WTC11 (cell line): Measurements from ENCODE around the gene NEURL4. TPM values are rescaled to one million over a fixed set of nuclear protein-coding genes. Genes with fewer than 3 reads are reported as not detected.

Source experiments
- AR ChIP-seq: fragments of 250-450 bp; sonication (Bioruptor Pico); IDR thresholded peaks from 2 replicates; pipeline ENCODE4 v1.9.0; 2021; ENCODE audit warnings: mild to moderate bottlenecking
- ATF1 ChIP-seq: sonication (generic); formaldehyde crosslinking; IDR thresholded peaks from 2 replicates; pipeline ENCODE4 v1.8.1; 2023; ENCODE audit warnings: mild to moderate bottlenecking, moderate library complexity, missing genetic modification reagents
- CBFB ChIP-seq: sonication (generic); formaldehyde crosslinking; IDR thresholded peaks from 2 replicates; pipeline ENCODE4 v1.8.1; 2022; ENCODE audit warnings: mild to moderate bottlenecking, low read depth, missing genetic modification reagents
- EMX1 ChIP-seq: fragments of 250-450 bp; sonication (Bioruptor Pico); IDR thresholded peaks from 2 replicates; pipeline ENCODE4 v1.8.0; 2021; ENCODE audit warnings: mild to moderate bottlenecking
- ESRRA ChIP-seq: sonication (generic); formaldehyde crosslinking; IDR thresholded peaks from 2 replicates; pipeline ENCODE4 v1.8.1; 2022; ENCODE audit warnings: mild to moderate bottlenecking, missing genetic modification reagents, borderline replicate concordance
- ETV6 ChIP-seq: sonication (generic); formaldehyde crosslinking; IDR thresholded peaks from 2 replicates; pipeline ENCODE4 v1.8.1; 2022; ENCODE audit warnings: mild to moderate bottlenecking, missing genetic modification reagents
- FOXP1 ChIP-seq: sonication (generic); formaldehyde crosslinking; IDR thresholded peaks from 2 replicates; pipeline ENCODE4 v1.8.0; 2022; ENCODE audit warnings: missing genetic modification reagents, mild to moderate bottlenecking, moderate library complexity, borderline replicate concordance
- GRHL2 ChIP-seq: fragments of 250-450 bp; sonication (Bioruptor Pico); IDR thresholded peaks from 2 replicates; pipeline ENCODE4 v1.8.0; 2022; ENCODE audit warnings: mild to moderate bottlenecking, moderate library complexity; ENCODE audit not compliant: insufficient replicate concordance, severe bottlenecking
- GTF2I ChIP-seq: fragments of 250-450 bp; sonication (Bioruptor Pico); conservative IDR thresholded peaks from 2 replicates; pipeline ENCODE4 v1.4.0; 2021; ENCODE audit warnings: mild to moderate bottlenecking
- HMGA2 ChIP-seq: fragments of 250-450 bp; sonication (Bioruptor Pico); IDR thresholded peaks from 2 replicates; pipeline ENCODE4 v1.4.0; 2021; ENCODE audit warnings: mild to moderate bottlenecking, moderate library complexity
- JUN ChIP-seq: sonication (generic); formaldehyde crosslinking; IDR thresholded peaks from 2 replicates; pipeline ENCODE4 v1.8.0; 2023; ENCODE audit warnings: mild to moderate bottlenecking, missing genetic modification reagents
- KAT7 ChIP-seq: sonication (generic); formaldehyde crosslinking; IDR thresholded peaks from 2 replicates; pipeline ENCODE4 v1.8.1; 2023; ENCODE audit warnings: missing genetic modification reagents, mild to moderate bottlenecking, borderline replicate concordance
- MYBL2 ChIP-seq: sonication (generic); formaldehyde crosslinking; IDR thresholded peaks from 2 replicates; pipeline ENCODE4 v1.8.1; 2023; ENCODE audit warnings: mild to moderate bottlenecking, moderate library complexity, missing genetic modification reagents
- NFATC4 ChIP-seq: fragments of 250-450 bp; sonication (Bioruptor Pico); IDR thresholded peaks from 2 replicates; pipeline ENCODE4 v1.9.0; 2021; ENCODE audit warnings: mild to moderate bottlenecking
- NR1H2 ChIP-seq: sonication (generic); formaldehyde crosslinking; IDR thresholded peaks from 2 replicates; pipeline ENCODE4 v1.9.0; 2021; ENCODE audit warnings: mild to moderate bottlenecking, moderate library complexity, missing genetic modification reagents
- NR2C2 ChIP-seq: sonication (generic); formaldehyde crosslinking; IDR thresholded peaks from 2 replicates; pipeline ENCODE4 v1.8.0; 2022; ENCODE audit warnings: mild to moderate bottlenecking, missing genetic modification reagents
- NR3C1 ChIP-seq: sonication (generic); formaldehyde crosslinking; conservative IDR thresholded peaks from 2 replicates; pipeline ENCODE4 v1.8.1; 2023; ENCODE audit warnings: low read depth, mild to moderate bottlenecking, missing genetic modification reagents
- SOX15 ChIP-seq: fragments of 250-450 bp; sonication (Bioruptor Pico); IDR thresholded peaks from 2 replicates; pipeline ENCODE4 v1.9.0; 2021; ENCODE audit warnings: mild to moderate bottlenecking
- TP53 ChIP-seq: sonication (generic); formaldehyde crosslinking; IDR thresholded peaks from 2 replicates; pipeline ENCODE4 v1.8.1; 2023; ENCODE audit warnings: mild to moderate bottlenecking, missing genetic modification reagents
- ZBTB21 ChIP-seq: sonication (generic); formaldehyde crosslinking; IDR thresholded peaks from 2 replicates; pipeline ENCODE4 v1.8.1; 2023; ENCODE audit warnings: mild to moderate bottlenecking, missing genetic modification reagents, borderline replicate concordance
- ZNF232 ChIP-seq: sonication (generic); formaldehyde crosslinking; IDR thresholded peaks from 2 replicates; pipeline ENCODE4 v1.8.0; 2022; ENCODE audit warnings: mild to moderate bottlenecking, missing genetic modification reagents
- ZNF671 ChIP-seq: fragments of 250-450 bp; sonication (Bioruptor Pico); IDR thresholded peaks from 2 replicates; pipeline ENCODE4 v1.8.0; 2021; ENCODE audit warnings: mild to moderate bottlenecking
- total RNA-seq: library from RNA; stranded (reverse); gene quantifications from 3 replicates; pipeline ENCODE4 v1.2.3, GENCODE V29; 2021
- TF ChIP-seq, protein P1 (sequence below): sonication (generic); formaldehyde crosslinking; IDR thresholded peaks from 2 replicates; pipeline ENCODE4 v1.8.0; 2022; ENCODE audit warnings: missing genetic modification reagents
- TF ChIP-seq, protein P2 (sequence below): sonication (generic); formaldehyde crosslinking; IDR thresholded peaks from 2 replicates; pipeline ENCODE4 v1.8.0; 2022; ENCODE audit warnings: mild to moderate bottlenecking, missing genetic modification reagents
- TF ChIP-seq, protein P3 (sequence below): sonication (generic); formaldehyde crosslinking; conservative IDR thresholded peaks from 2 replicates; pipeline ENCODE4 v1.8.1; 2022; ENCODE audit warnings: mild to moderate bottlenecking, missing genetic modification reagents
- TF ChIP-seq, protein P4 (sequence below): sonication (generic); formaldehyde crosslinking; IDR thresholded peaks from 2 replicates; pipeline ENCODE4 v1.8.0; 2022; ENCODE audit warnings: mild to moderate bottlenecking, missing genetic modification reagents
- TF ChIP-seq, protein P5 (sequence below): sonication (generic); formaldehyde crosslinking; IDR thresholded peaks from 2 replicates; pipeline ENCODE4 v1.8.1; 2023; ENCODE audit warnings: mild to moderate bottlenecking, missing genetic modification reagents, moderate library complexity
- TF ChIP-seq, protein P6 (sequence below): sonication (generic); formaldehyde crosslinking; IDR thresholded peaks from 2 replicates; pipeline ENCODE4 v1.8.0; 2022; ENCODE audit warnings: mild to moderate bottlenecking, missing genetic modification reagents

Gene NEURL4
- total RNA-seq, 1 experiment from 2014 or later, result 64.4 TPM

DNA sequence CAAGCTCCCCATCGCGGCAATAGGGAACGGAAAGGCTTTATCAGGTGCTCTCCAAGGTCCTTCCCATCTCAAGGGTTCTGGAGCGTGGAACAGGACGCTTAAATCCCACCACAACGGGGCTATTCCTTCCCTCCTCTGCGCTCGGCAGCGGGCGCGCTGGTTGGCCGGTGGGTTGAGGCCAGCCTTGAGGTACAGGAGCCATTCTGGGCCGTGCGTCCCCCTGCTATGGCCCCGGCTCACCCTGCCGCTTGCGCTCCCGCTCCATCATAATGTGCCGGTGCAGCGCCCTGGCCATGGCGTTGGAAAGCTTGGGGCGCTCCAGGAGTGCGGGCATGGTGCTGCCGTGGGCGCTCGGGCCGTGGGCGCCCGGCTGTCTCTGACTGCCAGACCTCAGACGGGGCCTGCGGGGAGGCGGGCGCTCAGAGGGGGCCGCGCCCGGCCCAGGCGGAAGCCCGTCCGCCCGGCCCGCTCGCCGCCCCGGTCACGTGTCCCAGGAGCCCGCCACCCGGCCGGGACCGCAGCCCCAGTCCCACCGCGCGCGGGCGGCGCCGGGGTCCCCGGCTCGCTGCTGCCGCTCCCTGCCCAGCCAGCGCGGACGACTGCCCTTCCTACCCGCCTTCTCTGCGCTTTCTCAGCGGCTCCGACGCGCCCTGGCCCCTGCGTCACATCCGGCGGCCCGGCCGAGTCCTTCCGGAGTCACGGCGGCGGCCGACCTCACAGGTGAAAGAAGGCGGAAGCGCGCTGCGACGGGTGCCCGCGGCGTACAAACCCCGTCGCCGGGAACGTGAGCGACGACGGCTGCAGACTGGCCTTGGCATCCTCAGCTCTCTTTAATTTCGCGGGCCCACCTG is 14.2 kb downstream of the NEURL4 start, which contains the start of gene GPS2 (continued):
- peak; percentile 76; the same call in 1 of the 2 replicates for TF ChIP-seq ZNF232 (CRISPR knock-in tag)
- TF ChIP-seq ZBTB21, result peak; percentile 78; the same call in 1 of the 2 replicates
- TF ChIP-seq, protein P1, sequence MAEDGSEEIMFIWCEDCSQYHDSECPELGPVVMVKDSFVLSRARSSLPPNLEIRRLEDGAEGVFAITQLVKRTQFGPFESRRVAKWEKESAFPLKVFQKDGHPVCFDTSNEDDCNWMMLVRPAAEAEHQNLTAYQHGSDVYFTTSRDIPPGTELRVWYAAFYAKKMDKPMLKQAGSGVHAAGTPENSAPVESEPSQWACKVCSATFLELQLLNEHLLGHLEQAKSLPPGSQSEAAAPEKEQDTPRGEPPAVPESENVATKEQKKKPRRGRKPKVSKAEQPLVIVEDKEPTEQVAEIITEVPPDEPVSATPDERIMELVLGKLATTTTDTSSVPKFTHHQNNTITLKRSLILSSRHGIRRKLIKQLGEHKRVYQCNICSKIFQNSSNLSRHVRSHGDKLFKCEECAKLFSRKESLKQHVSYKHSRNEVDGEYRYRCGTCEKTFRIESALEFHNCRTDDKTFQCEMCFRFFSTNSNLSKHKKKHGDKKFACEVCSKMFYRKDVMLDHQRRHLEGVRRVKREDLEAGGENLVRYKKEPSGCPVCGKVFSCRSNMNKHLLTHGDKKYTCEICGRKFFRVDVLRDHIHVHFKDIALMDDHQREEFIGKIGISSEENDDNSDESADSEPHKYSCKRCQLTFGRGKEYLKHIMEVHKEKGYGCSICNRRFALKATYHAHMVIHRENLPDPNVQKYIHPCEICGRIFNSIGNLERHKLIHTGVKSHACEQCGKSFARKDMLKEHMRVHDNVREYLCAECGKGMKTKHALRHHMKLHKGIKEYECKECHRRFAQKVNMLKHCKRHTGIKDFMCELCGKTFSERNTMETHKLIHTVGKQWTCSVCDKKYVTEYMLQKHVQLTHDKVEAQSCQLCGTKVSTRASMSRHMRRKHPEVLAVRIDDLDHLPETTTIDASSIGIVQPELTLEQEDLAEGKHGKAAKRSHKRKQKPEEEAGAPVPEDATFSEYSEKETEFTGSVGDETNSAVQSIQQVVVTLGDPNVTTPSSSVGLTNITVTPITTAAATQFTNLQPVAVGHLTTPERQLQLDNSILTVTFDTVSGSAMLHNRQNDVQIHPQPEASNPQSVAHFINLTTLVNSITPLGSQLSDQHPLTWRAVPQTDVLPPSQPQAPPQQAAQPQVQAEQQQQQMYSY (CRISPR knock-in tag), result no peak
- TF ChIP-seq ATF1 (CRISPR knock-in tag), result 0 out of 2 replicates have a peak, but pooled peaks have one; percentile 80
- TF ChIP-seq, protein P2, sequence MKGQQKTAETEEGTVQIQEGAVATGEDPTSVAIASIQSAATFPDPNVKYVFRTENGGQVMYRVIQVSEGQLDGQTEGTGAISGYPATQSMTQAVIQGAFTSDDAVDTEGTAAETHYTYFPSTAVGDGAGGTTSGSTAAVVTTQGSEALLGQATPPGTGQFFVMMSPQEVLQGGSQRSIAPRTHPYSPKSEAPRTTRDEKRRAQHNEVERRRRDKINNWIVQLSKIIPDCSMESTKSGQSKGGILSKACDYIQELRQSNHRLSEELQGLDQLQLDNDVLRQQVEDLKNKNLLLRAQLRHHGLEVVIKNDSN, result peak; percentile 45; the same call in 1 of the 2 replicates
- no peak for TF ChIP-seq HMGA2
- no peak for TF ChIP-seq SOX15 (CRISPR knock-in tag)
- TF ChIP-seq, protein P3, sequence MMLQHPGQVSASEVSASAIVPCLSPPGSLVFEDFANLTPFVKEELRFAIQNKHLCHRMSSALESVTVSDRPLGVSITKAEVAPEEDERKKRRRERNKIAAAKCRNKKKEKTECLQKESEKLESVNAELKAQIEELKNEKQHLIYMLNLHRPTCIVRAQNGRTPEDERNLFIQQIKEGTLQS (CRISPR knock-in tag), result no peak
- TF ChIP-seq GTF2I, result no peak
- no peak; the same call in 1 of the 2 replicates for TF ChIP-seq AR (CRISPR knock-in tag)
- TF ChIP-seq, protein P4, sequence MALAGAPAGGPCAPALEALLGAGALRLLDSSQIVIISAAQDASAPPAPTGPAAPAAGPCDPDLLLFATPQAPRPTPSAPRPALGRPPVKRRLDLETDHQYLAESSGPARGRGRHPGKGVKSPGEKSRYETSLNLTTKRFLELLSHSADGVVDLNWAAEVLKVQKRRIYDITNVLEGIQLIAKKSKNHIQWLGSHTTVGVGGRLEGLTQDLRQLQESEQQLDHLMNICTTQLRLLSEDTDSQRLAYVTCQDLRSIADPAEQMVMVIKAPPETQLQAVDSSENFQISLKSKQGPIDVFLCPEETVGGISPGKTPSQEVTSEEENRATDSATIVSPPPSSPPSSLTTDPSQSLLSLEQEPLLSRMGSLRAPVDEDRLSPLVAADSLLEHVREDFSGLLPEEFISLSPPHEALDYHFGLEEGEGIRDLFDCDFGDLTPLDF (CRISPR knock-in tag), result no peak
- TF ChIP-seq NR3C1, result no peak
- TF ChIP-seq ESRRA (CRISPR knock-in tag), result no peak
- peak; percentile 71; the same call in 1 of the 2 replicates for TF ChIP-seq FOXP1
- TF ChIP-seq, protein P5, sequence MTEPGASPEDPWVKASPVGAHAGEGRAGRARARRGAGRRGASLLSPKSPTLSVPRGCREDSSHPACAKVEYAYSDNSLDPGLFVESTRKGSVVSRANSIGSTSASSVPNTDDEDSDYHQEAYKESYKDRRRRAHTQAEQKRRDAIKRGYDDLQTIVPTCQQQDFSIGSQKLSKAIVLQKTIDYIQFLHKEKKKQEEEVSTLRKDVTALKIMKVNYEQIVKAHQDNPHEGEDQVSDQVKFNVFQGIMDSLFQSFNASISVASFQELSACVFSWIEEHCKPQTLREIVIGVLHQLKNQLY (CRISPR knock-in tag), result no peak
- TF ChIP-seq NFATC4 (CRISPR knock-in tag), result no peak
- TF ChIP-seq NR1H2 (CRISPR knock-in tag), result no peak
- 0 out of 2 replicates have a peak, but pooled peaks have one; percentile 72 for TF ChIP-seq TP53 (CRISPR knock-in tag)
- TF ChIP-seq MYBL2 (CRISPR knock-in tag), result peak; percentile 86
- TF ChIP-seq JUN (CRISPR knock-in tag), result peak; percentile 66; the same call in 1 of the 2 replicates
- TF ChIP-seq EMX1 (CRISPR knock-in tag), result 0 out of 2 replicates have a peak, but pooled peaks have one; percentile 53
- TF ChIP-seq GRHL2 (CRISPR knock-in tag), result no peak
- TF ChIP-seq, protein P6, sequence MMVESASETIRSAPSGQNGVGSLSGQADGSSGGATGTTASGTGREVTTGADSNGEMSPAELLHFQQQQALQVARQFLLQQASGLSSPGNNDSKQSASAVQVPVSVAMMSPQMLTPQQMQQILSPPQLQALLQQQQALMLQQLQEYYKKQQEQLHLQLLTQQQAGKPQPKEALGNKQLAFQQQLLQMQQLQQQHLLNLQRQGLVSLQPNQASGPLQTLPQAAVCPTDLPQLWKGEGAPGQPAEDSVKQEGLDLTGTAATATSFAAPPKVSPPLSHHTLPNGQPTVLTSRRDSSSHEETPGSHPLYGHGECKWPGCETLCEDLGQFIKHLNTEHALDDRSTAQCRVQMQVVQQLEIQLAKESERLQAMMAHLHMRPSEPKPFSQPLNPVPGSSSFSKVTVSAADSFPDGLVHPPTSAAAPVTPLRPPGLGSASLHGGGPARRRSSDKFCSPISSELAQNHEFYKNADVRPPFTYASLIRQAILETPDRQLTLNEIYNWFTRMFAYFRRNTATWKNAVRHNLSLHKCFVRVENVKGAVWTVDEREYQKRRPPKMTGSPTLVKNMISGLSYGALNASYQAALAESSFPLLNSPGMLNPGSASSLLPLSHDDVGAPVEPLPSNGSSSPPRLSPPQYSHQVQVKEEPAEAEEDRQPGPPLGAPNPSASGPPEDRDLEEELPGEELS (CRISPR knock-in tag), result peak; percentile 66; the same call in 1 of the 2 replicates
- 0 out of 2 replicates have a peak, but pooled peaks have one; percentile 62 for TF ChIP-seq KAT7 (CRISPR knock-in tag)
- peak; percentile 48; the same call in 1 of the 2 replicates for TF ChIP-seq ETV6 (CRISPR knock-in tag)
- TF ChIP-seq CBFB, result 0 out of 2 replicates have a peak, but pooled peaks have one; percentile 77
- peak; percentile 99 for TF ChIP-seq NR2C2 (CRISPR knock-in tag)
- no peak; the same call in 1 of the 2 replicates for TF ChIP-seq ZNF671
